GM12864 (cell line): ENCODE results near the gene MAJIN.

Experiments
- DNase-seq: peaks from one replicate; pipeline ENCODE4 v3.0.0-alpha.2; 2011; ENCODE audit warnings: low read depth
- H3K4me3 ChIP-seq: 2 replicates; pipeline ENCODE4 v1.5.1; 2011; ENCODE audit warnings: mild to moderate bottlenecking, low read depth, low read length, control low read depth
- CTCF ChIP-seq: IDR thresholded peaks from 2 replicates; pipeline ENCODE4 v1.5.1; 2011; ENCODE audit warnings: low read depth, mild to moderate bottlenecking, moderate library complexity, low read length, control low read depth, inconsistent platforms; ENCODE audit errors: missing control alignments

Gene MAJIN

GRCh38 chr11:65002706-65003105 lies 30.8 kb upstream of the MAJIN start:
- TF ChIP-seq CTCF, result no peak
- no peak for DNase-seq
- H3K4me3 ChIP-seq, result no peak overlapping the region

- H3K4me3 ChIP-seq, result no peak overlapping the region
- DNase-seq, result no peak
- no peak for TF ChIP-seq CTCF
Measured at GRCh38 chr11:64999478-64999877, 27.6 kb upstream of the MAJIN start.

DNA sequence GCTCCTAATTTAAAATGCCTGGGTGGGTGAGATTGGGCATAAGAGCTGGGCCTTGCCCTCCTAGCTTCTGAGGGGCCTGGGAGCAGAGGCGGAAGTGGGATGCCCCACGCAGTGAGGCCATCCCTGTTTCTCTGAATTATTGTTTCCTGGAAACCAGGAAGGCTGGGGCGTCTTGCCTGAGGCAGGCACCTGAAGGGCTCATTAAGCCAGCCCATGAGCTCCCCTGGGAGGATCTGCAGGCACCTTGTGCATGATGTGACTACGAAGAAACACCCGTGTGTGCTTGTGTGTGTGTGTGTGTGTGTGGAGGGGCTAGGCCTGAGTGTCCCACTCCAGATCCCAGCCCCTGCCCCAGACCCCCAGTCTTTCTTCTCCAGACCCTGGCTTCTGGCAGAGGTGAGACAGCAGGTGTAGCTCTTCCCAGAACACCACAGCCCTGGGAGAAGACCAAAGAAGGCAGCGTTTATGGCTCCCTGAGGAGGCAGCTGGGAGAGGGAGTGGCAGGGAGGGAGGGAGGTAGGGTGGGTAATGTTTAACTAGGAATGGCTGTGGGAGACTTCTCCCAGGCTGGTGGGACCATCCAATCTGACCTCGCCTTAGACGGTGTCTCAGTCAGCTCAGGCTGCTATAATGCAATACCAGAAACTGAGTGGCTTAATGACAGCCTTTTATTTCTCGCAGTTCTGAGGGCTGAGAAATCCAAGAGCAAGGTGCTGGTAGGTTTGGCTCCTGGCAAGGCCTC lies 27.0 kb upstream of the MAJIN start:
- DNase-seq, result no peak
- TF ChIP-seq CTCF, result no peak
- H3K4me3 ChIP-seq, result no peak overlapping the region

- TF ChIP-seq CTCF, result no peak
- no peak overlapping the region for H3K4me3 ChIP-seq
- no peak for DNase-seq
Measured at GRCh38 chr11:64998141-64998540, 26.2 kb upstream of the MAJIN start.

GRCh38 chr11:64996710-64997380 lies 24.9 kb upstream of the MAJIN start, which contains the start of gene BATF2:
BATF2 (minus strand) TSS chr11:64996971; CDS start chr11:64996914, 57 bp downstream.
- TF ChIP-seq CTCF, result peak; percentile 31
- DNase-seq, result no peak
- peak within 1 kb of the TSS; percentile 7 for H3K4me3 ChIP-seq

DNA sequence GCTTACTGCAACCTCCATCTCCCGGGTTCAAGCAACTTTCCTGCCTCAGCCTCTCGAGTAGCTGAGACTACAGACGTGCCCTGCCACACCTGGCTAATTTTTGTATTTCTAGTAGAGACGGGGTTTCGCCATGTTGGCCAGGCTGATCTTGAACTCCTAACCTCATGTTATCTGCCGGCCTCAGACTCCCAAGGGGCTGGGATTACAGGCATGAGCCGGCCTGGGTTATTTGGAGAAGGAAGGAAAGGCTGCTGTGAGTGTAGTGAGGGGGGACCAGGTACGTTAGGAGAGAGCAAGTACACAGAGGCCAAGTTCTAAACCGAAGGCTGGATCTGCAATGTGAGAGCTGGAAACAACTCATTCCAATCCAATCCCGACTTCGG lies 24.4 kb upstream of the MAJIN start:
- DNase-seq, result no peak
- H3K4me3 ChIP-seq, result peak overlapping the region; percentile 7
- TF ChIP-seq CTCF, result no peak
